GM19239 (cell line): ENCODE measurements around the gene TECPR1.
A peak's percentile ranks its signal among the peaks of the same experiment; 100 is the strongest.

Source experiments
- DNase-seq: peaks from one replicate; pipeline ENCODE4 v3.0.0; 2011; ENCODE audit warnings: low spot score; ENCODE audit not compliant: insufficient read length
- FAIRE-seq: peaks from 2 replicates; lab custom pipeline; 2011; peaks lifted over from hg19 to GRCh38; lab: Jason Lieb, UNC

TECPR1 gene

GRCh38 chr7:98285157-98286092 lies 33.4 kb upstream of the TECPR1 start:
- FAIRE-seq: no peak
- no peak for DNase-seq

DNA sequence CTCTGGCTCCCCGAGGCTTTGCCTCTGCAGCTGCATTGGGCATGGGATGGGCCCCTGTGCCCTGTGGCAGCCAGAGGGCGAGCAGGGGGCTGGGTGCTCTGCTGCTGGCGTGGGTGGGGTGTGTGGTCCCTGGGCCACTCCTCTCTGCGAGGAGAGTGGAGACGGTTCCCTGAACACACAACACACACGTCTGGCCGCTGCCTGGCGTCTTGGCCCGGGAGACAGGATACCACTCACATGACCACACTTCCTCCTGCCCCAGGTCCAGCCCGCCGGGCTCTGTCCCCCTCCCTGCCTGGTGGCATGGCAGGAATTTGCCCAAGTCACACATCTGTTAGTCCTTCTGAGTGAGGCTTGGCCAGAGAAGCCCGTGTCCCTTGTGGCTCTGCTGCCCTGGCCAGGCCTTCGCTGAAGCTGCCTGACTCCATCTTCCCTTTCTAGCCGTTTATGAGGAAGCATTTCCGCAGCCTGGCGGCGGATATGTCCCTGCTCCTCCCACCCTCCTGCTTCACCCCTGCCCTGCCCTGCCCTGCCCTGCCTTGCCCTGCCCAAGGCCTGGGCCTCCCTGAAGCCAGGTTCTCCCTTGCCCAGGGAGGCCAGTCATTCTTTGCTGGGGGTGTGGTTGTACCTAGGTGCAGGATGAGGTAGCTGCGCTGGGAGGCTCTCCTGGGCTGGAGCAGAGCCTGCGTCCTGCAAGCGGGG lies 32.5 kb upstream of the TECPR1 start:
- no peak for FAIRE-seq
- no peak for DNase-seq

- no peak for FAIRE-seq
- DNase-seq: no peak
Observed at GRCh38 chr7:98283887-98284222, 31.8 kb upstream of the TECPR1 start.

DNA sequence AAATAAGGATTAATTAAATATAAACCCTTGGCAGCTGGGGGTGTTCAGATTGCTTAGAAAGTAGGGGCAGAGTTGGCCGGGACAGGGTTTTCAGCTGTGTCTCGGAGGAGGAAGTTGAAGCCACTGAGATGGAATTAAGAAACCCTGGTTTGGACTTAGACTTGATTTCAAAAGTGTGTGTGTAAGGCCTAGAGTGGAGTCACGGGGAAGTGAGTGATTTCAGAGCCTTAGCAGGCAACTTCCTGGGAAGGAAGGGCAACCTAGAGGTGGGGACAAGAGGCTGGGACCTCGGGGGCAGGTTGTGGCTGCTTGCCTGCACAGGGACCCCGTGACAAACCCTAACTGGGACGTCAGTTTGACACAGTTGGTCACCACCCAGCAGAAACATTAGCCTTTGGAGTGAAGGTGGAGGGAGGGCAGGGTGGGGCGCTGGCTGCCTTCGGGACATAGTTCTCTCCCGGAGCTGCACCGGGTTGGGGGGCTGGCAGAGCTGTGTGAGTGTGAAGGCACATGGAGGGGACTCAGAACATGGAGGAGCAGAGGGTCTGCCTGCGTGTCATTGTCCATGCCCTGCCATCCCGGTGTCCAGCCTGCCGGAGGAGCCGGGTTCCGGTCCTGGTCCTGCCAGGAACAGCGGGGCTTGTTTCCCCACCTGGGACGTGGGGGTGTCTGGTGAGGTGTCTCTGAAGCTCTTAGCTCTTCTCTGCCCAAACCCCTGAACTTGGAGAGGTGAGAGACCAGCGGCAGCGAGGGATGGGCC lies 31.3 kb upstream of the TECPR1 start:
- FAIRE-seq (no peak), DNase-seq (no peak)

DNA sequence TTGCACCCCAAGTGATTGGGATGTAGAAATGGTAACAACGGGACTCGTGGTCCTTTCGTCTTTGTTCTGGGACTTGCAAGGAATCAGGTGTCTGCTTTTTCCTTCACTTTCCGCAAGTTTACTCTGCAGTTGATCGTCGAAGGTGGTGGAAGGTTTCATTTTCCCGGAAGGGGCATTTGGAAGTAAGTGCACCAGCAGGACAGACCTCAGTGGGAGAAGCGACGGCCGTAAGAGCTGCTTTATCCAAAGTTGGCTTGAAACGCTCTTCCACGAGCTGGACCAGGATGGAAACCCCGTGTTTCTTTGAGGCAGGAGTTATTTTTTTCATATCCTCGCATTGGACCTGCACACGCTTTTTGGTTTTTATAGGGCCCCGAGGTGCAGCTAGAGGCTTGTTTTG lies 30.7 kb upstream of the TECPR1 start:
- FAIRE-seq (no peak), DNase-seq (no peak)

- DNase-seq (peak; percentile 43), FAIRE-seq (no peak)
Observed at GRCh38 chr7:98281757-98282606, 29.9 kb upstream of the TECPR1 start.

DNA sequence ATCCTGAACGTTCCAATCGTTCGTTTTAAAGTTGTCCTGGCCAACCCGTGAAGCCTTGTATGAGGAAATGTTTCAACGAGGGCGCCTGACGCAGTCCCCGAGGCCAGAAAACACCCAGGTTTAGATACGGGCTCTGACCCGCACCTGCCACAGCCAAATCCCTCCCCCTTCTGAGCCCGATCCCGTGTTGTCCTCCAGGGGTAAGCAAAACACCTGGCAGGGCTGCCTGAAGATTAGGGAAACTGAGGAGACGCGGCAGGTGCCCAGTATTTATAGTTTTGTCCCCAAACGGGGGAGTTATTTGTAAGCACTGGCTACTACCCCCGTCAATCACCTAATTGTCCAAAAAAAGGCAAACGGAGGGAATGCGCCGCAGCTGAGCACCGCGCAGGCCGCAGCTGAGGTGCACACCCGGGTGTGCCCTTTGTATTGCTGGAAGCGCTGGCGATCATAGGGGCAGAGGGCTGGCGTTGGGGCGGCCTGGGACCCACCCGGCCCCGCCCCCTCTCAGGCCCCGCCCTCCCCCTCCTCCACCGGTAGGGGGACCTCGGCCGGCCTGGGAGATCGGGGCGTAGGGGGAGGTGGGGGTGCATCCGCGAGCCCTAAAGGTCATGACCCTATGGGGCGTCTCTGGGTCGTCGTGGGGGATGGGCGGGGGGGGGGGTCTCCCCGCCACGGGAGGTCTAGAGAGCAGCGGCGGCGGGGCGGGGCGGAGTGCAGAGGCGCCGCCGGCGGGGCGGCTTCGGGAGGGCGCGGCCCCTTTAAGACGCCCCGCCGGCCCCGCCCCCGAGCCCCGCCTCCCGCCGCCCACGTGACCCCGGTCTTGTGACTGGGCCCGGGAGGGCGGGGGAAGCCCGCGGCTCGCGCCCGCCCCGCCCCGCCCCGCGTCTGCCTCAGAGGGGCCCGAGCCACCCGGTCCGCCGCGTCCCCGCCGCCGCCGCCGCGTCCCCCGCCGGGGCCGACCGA lies 29.0 kb upstream of the TECPR1 start, which contains the start of gene BRI3:
BRI3 (plus strand) TSS at position 896 of the 966 bp plus-strand sequence. CDS start 110 bp downstream, outside the sequence.
- DNase-seq (peak; percentile 98), FAIRE-seq (peak; percentile 83)

GRCh38 chr7:98280296-98280695 lies 28.3 kb upstream of the TECPR1 start:
- DNase-seq: no peak

GRCh38 chr7:98278936-98279335 lies 26.9 kb upstream of the TECPR1 start:
- FAIRE-seq (no peak), DNase-seq (no peak)

More at GRCh38 chr7:98280296-98280695, 28.3 kb upstream of the TECPR1 start:
- no peak for FAIRE-seq

DNA sequence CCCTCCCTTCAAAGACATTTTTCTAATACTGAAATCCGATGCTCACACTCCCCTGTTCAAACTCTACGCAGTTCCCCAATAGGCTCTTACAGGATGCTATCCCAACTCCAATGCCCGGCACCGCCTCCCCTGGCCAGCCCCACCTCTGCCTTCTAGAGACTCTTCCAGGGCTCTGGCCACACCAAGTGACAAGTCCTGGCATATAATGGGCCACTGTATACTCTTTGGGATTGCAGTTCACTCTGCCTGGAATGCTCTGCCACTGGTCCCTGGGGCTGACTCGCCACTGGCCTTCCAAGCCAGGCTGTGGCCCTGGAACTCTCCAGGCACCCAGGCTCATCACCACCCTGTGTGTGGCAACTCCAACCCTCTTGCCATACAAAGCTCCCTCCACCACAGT lies 26.4 kb upstream of the TECPR1 start:
- FAIRE-seq (no peak), DNase-seq (no peak)

- FAIRE-seq: no peak
- no peak for DNase-seq
Observed at GRCh38 chr7:98276241-98276761, 24.3 kb upstream of the TECPR1 start.

GRCh38 chr7:98267303-98267702 lies 15.3 kb upstream of the TECPR1 start:
- no peak for FAIRE-seq

GRCh38 chr7:98266840-98267239 lies 14.8 kb upstream of the TECPR1 start:
- DNase-seq: no peak
- FAIRE-seq: no peak

More at GRCh38 chr7:98267303-98267702, 15.3 kb upstream of the TECPR1 start:
- no peak for DNase-seq

DNA sequence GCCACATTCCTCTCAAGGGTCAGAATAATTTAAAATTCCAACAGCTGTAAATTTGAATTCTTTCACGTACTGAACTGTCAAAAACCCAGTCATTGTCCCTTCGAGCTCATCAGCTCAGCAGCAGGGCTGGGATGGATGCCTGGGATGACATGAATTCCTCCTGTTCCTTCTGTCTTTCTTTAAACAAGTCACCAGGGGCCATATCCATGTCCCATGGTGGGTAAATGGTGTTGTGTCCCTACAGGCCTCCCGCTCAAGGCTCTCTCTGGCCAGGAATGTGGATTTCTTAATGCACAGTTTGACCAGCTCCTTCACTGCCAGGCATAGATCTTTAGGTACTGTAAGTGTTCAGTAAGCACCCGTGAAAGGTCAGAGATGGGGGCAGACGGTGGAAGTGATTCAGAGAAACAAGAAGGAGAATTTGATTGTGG lies 13.8 kb upstream of the TECPR1 start:
- FAIRE-seq: no peak
- DNase-seq: no peak

- DNase-seq: no peak
- no peak for FAIRE-seq
Observed at GRCh38 chr7:98257701-98258100, 5.7 kb upstream of the TECPR1 start.

DNA sequence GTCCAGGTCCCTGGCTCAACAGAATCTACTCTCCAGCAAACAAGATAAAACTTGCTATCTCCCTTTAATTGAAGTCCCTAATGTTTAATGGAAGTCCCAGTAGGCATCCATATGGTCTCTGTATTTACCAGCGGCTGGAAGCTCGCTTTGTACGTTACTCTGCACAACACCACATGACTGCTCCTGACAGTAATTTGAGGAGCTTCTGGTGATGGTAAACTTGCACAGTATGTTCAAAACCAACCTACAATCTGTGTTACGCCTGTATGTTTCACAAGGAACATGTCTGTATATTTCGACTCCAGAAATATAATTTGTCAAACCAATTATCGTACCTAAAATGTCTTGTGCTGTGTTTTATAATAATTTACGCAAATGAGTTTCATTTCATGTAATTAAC lies 4.4 kb upstream of the TECPR1 start:
- FAIRE-seq (no peak), DNase-seq (no peak)

DNA sequence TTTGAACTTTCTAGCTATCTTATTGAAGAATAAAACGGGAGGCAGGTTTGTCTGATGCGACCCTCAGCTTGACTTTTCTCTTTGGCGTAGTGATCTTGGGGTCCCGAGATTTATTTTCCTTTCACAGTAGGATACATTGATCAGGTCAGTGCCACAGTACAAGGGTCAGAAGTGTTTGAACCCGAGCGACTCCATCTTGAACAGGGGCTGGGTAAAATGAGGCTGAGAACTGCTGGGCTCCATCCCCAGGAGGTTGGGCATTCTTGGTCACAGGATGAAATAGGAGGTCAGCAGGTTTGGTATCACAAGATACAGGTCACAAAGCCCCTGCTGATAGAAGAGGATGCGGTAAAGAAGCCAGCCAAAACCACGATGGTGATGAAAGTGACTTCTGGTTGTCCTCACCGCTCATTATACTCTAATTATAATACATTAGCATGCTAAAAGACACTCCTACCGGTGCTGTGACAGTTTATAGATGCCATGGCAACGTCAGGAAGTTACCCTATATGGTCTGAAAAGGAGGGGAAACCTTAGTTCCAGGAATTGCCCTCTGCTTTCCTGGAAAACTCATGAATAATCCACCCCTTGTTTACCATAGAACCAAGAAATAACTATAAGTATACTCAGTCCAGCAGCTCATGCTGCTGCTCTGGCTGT lies 3.0 kb upstream of the TECPR1 start:
- no peak for DNase-seq
- FAIRE-seq: no peak

DNA sequence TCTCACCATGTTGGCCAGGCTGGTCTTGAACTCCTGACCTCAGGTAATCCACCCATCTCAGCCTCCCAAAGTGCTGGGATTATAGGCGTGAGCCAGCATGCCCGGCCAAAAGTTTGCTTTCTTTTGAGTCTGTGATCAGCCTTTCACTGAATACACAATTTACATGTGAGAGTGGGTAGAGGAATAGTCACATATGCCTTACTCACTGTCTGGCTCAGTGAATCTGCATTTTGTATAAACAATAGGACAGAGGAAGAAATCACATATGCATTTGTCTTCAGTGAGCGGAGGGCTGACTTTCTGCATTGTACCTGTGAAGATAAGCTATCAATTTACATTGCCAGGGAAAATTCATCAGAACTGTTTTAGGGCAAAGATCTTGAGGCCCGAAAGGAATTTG lies 2.5 kb upstream of the TECPR1 start:
- DNase-seq: no peak
- no peak for FAIRE-seq
